ENCODE results near the gene MBP.
A peak's percentile ranks its signal among the peaks of the same experiment; 100 is the strongest.

The MBP gene

GRCh38 chr18:77061281-77061945 is 71.2 kb downstream of the MBP start:
- DNase-seq = peak; percentile 63

GRCh38 chr18:77060151-77060550 is 72.4 kb downstream of the MBP start:
- DNase-seq = no peak

- DNase-seq = peak; percentile 65
These were observed 73.2 kb downstream of the MBP start for GRCh38 chr18:77059294-77059916.

GRCh38 chr18:77058290-77058835 is 74.2 kb downstream of the MBP start:
- no peak for DNase-seq

GRCh38 chr18:77057006-77057395 is 75.6 kb downstream of the MBP start:
- DNase-seq = no peak

- no peak for DNase-seq
These were observed 76.1 kb downstream of the MBP start for GRCh38 chr18:77056344-77057005.

GRCh38 chr18:77055429-77056300 is 76.9 kb downstream of the MBP start:
- peak; percentile 75 for DNase-seq

- peak; percentile 91 for DNase-seq
These were observed 77.8 kb downstream of the MBP start for GRCh38 chr18:77054606-77055428.

- DNase-seq = no peak
These were observed 78.3 kb downstream of the MBP start for GRCh38 chr18:77054288-77054605.

GRCh38 chr18:77053616-77054287 is 78.8 kb downstream of the MBP start:
- DNase-seq = no peak

- no peak for DNase-seq
These were observed 79.6 kb downstream of the MBP start for GRCh38 chr18:77052983-77053309.

- DNase-seq = no peak
These were observed 80.1 kb downstream of the MBP start for GRCh38 chr18:77052297-77052982.

GRCh38 chr18:77051581-77052296 is 80.8 kb downstream of the MBP start:
- DNase-seq = no peak

GRCh38 chr18:77049938-77050337 is 82.6 kb downstream of the MBP start:
- no peak for DNase-seq

GRCh38 chr18:77047803-77048419 is 84.7 kb downstream of the MBP start:
- DNase-seq = no peak

- DNase-seq = no peak
These were observed 85.6 kb downstream of the MBP start for GRCh38 chr18:77046994-77047393.

GRCh38 chr18:77046409-77046808 is 86.2 kb downstream of the MBP start:
- DNase-seq = no peak

GRCh38 chr18:77045677-77046076 is 86.9 kb downstream of the MBP start:
- no peak for DNase-seq

GRCh38 chr18:77044866-77045664 is 87.5 kb downstream of the MBP start:
- no peak for DNase-seq

Measured in activated effector memory CD4-positive, alpha-beta T cell treated with anti-CD3 and anti-CD28 coated beads, Interleukin-2, amount 50 U/mL, for 16 hours (primary cell).